ENCODE data around the gene GTPBP2. TPM values are rescaled to one million over a fixed set of nuclear protein-coding genes. Genes with fewer than 3 reads are reported as not detected.
A peak's percentile ranks its signal among the peaks of the same experiment; 100 is the strongest.
"Not testable (repeated sequence)": the region's sequence is repeated elsewhere in the genome, so short reads cannot be mapped to it uniquely, and the experiment has no call there.

GTPBP2 gene
- total RNA-seq, 2 experiments from 2014 or later: 54.5 to 57.5 TPM

DNA sequence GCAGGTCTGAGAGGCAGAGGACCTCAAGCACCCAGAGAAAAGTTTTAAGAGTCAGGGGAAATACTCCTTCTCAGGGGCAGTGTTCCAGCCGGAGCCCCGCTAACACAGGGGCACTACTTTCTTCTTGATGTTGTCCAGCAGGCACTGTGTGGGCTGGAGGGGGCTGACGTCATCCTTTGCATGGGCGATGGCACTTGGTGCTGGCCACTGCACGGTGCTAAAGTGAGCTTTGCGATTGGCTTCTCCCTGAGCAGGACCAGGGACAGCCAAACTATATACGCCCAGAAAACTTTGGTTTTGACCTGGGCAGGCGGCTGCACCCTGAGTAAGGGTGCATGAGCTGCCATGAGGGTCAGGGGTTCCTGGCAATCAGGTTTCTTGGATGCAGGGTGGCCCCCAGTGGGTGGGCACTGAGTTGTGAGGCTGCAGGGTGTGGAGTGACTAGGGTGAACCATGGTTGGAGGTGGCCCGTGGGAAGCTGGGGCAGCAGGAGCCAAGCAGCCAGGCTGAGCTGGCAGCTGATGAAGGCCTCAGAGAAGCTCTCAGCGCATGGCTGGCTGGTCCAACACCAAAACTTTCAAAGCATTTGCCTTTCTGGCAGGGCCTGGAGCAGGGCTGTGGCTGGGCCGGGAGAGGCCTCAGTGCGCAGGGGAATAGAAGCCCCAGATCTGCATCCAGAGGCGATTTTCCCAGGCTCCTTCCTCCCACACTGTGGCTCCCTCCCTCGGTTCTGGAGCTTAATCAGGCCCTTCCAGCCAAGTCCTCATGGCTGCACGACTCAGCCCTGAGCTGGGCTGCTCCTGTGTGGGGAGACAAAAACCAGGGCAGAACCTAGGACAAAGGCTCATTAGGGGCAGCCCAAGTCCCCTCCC is 40.2 kb upstream of the GTPBP2 start:
- CTCF ChIA-PET: interaction anchor here (0.8 to 3.2 kb wide), 10 partner anchors 9 to 105 kb away, joined by 3 to 14 read pairs (median 4); partner anchors contain the start of gene MRPS18A
- Mint-ChIP-seq H3K27me3 (ENCODE audit: low read depth) (no peaks in the 10 kb centered on the region), H3K4me1 (ENCODE audit: low read depth) (peaks cover 20% of the 10 kb centered on the region), H3K27ac (peak overlapping the region; percentile 71), H3K9me3 (no peaks in the 10 kb centered on the region), H3K36me3 (ENCODE audit: low read depth) (peaks cover 5% of the 10 kb centered on the region), H3K4me3 (no peak overlapping the region)
- intact Hi-C loops (cut with micrococcal nuclease): no loop called here
- DNase-seq: no peak

DNA sequence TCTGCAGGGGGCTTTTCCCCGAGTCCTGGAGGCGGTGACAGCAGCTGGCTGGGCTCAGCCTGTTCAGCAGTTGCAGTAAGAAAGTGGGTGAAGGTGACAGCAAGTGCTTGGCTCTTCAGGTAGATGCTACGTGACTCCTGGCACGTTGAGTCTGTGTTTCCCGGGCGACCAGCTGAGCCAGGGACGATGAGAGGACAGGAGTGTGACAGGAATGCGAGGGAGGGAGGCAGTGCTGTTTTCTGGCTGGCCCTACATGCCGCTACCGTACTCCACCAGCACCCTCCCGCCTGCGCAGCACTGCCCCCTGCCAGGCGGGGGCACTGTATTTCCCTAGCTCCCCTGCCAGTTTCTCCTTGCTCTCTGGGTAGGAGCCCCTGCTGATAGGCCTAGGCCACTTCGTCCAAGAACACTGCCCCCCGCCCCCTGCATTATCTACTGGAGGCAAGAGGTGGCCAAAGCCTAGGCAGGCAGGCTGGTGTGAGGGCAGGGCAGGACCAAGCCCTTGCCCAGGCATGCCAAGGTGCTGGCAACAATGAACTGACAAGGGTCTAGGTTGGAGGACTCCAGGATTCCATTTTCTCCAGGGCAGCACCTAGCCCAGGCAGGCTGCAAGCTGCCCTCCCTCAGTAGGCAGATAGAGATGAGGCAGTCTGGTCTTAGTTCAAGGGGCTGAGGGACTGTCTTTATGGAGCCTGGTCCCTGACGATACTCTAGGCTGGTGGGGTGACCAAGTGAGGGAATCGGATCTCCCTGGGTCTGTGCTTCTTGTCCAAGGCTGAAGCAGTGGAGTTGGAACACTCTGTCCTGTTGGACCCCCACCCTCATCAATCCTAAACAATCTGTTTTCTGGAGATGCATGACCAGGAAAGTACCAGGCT is 39.3 kb upstream of the GTPBP2 start:
- Mint-ChIP-seq H3K27me3 (ENCODE audit: low read depth) (no peaks in the 10 kb centered on the region), H3K4me3 (peak overlapping the region; percentile 5)

DNA sequence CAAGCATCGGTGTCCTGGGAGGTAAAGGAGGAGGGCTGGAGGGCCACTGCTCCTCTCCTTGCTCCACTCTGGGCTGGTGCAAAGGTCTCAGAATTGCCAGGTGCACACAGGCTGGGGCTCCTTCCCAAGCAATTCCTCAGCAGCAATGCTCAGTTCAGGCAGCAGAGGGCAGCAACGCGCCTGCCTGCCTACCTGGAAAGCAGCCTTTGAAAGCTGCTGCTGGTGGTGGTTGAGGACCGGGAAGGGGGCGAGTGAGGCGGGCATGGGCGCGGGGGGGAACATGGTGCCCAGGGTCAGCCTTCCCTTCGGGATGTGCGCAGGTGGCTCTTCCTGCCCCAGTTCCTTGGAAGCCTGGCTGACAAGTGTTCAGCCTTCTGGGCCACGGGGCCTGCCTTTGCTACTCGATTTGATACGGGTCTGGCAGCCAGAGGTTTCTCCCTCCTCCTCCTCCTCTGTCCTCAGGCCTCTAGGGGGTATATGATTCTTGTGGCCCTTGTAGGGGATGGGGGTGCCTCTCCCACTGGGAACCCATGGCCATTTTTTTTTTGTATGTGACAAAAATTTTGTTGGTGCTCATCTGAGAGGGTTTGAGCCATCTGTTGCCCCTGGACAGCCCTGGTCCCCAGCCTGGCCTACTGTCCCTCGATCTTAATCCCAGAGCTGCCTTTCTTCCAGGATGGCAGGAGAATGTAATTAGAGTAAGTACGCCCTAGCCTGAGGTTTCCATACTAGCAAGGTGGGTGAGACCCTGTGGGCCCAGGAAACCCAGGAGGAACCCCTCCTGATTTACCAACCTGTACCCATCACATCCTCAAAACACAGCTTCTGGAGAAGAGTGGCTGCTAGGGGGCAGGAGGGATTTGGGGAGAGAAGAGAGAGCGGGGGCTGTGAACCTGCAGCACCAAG is 38.4 kb upstream of the GTPBP2 start:
- CTCF ChIA-PET: interaction anchor here (0.6 to 3.2 kb wide), 25 partner anchors 11 to 1206 kb away, joined by 3 to 19 read pairs (median 4); partner anchors contain the start of genes GTPBP2, MAD2L1BP, MRPS18A and VEGFA
- intact Hi-C loops (cut with micrococcal nuclease): loop anchor here (1.0 kb wide), 9 partner anchors 20 to 412 kb away; partner anchors contain the start of gene MRPS18A
- H3K27me3 Mint-ChIP-seq (ENCODE audit: low read depth): no peaks in the 10 kb centered on the region
- H3K4me1 Mint-ChIP-seq (ENCODE audit: low read depth): peaks cover 22% of the 10 kb centered on the region
- H3K36me3 Mint-ChIP-seq (ENCODE audit: low read depth): peaks cover 4% of the 10 kb centered on the region
- peak overlapping the region; percentile 65 for H3K27ac Mint-ChIP-seq
- no peaks in the 10 kb centered on the region for H3K9me3 Mint-ChIP-seq
- peak; percentile 90 for DNase-seq
- H3K4me3 Mint-ChIP-seq: peak overlapping the region; percentile 5

More for the DNA sequence above, 39.3 kb upstream of the GTPBP2 start:
- DNase-seq: peak; percentile 64
- intact Hi-C loops (cut with micrococcal nuclease): loop anchor here (1.0 kb wide), 3 partner anchors 57 to 337 kb away; no protein-coding TSS in a partner anchor
- Mint-ChIP-seq H3K27ac (peak overlapping the region; percentile 65), H3K9me3 (no peaks in the 10 kb centered on the region), H3K4me1 (ENCODE audit: low read depth) (peaks cover 20% of the 10 kb centered on the region), H3K36me3 (ENCODE audit: low read depth) (peaks cover 4% of the 10 kb centered on the region)
- CTCF ChIA-PET: interaction anchor here (0.6 to 3.2 kb wide), 17 partner anchors 10 to 443 kb away, joined by 3 to 18 read pairs (median 4); partner anchors contain the start of genes GTPBP2, MAD2L1BP and MRPS18A

DNA sequence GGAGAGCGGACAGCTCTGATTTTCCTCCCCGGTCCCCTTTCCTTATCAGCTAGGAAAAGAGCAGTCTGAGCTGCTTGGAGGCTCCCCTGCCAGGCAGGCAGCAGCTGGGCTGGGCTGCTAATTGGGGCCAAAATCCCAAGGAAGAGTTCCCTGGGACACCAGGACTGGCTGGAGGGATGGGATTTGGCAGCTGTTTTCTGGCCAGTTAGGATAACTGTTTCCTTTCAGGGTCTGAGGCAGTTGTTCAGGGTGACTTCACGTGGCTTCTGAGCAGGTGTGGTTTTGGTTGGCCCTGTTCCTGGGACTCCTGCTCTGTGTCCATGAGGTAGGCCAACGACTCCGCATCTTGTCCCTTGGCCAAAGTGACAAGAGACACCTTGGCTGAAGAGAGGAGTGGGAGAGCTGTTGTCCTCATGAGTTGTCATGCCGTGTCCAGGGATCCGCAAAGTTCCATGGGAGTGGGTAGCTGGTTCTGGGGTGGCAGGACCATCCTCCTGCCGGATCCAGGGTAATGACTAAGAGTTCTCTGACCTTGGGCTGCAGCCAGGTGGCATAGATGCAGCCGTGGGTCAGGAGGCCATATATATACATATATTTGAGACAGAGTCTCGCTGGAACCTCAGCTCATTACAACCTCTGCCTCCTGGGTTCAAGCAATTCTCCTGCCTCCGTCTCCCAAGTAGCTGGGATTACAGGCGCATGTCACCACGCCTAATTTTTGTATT is 37.3 kb upstream of the GTPBP2 start:
- H3K4me1 Mint-ChIP-seq (ENCODE audit: low read depth): peaks cover 22% of the 10 kb centered on the region
- H3K9me3 Mint-ChIP-seq: no peaks in the 10 kb centered on the region
- no peak for DNase-seq
- no peaks in the 10 kb centered on the region for H3K27me3 Mint-ChIP-seq (ENCODE audit: low read depth)
- H3K27ac Mint-ChIP-seq: no peak overlapping the region
- H3K4me3 Mint-ChIP-seq: no peak overlapping the region
- CTCF ChIA-PET: interaction anchor here (0.5 to 3.0 kb wide), 13 partner anchors 12 to 1205 kb away, joined by 3 to 19 read pairs (median 4); partner anchors contain the start of genes GTPBP2 and VEGFA
- H3K36me3 Mint-ChIP-seq (ENCODE audit: low read depth): no peaks in the 10 kb centered on the region
- intact Hi-C loops (cut with micrococcal nuclease): no loop called here

DNA sequence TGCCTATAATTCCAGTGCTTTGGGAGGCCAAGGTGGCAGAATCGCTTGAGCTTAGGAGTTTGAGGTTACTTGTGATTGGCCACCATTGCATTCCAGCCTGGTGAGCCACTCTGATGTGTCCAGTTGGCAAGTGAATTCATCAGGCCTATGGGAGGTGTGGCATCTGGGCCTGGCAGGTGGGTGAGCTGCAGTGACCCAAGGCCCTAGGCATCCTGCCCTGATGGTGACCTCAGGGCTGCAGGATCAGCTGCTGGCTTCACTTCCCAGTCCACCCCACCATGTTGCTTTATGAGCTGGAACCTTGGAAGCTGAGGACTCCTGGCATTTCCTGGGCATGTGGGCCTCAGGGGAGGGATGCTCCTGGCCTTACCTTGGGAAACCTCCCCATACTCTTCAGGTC is 36.3 kb upstream of the GTPBP2 start:
- DNase-seq: no peak
- Mint-ChIP-seq H3K36me3 (ENCODE audit: low read depth) (no peaks in the 10 kb centered on the region), H3K27ac (no peak overlapping the region), H3K4me1 (ENCODE audit: low read depth) (peaks cover 22% of the 10 kb centered on the region), H3K9me3 (no peaks in the 10 kb centered on the region), H3K4me3 (no peak overlapping the region), H3K27me3 (ENCODE audit: low read depth) (no peaks in the 10 kb centered on the region)
- CTCF ChIA-PET: interaction anchor here (0.6 to 3.0 kb wide), 9 partner anchors 8 to 337 kb away, joined by 3 to 19 read pairs (median 4); partner anchors contain the start of gene VEGFA
- intact Hi-C loops (cut with micrococcal nuclease): no loop called here

DNA sequence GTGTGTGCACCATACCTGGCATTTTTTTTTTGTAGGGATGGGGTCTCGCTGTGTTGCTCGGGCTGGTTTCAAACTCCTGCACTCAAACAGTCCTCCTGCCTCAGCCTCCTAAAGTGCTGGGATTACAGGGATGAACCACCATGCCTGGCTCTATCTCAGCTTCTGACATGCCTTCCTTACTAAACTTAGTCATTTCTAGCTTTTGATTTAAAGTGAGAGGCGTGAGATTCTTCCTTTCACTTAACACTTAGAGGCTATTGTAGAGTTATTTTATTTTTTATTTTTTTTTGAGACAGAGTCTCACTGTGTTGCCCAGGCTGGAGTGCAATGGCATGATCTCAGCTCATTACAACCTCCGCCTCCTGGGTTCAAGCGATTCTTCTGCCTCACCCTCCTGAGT is 33.9 kb upstream of the GTPBP2 start:
- H3K4me3 Mint-ChIP-seq; H3K27ac Mint-ChIP-seq; DNase-seq; H3K36me3 Mint-ChIP-seq (ENCODE audit: low read depth); H3K27me3 Mint-ChIP-seq (ENCODE audit: low read depth); intact Hi-C loops (cut with micrococcal nuclease); H3K9me3 Mint-ChIP-seq: not testable (repeated sequence)
- H3K4me1 Mint-ChIP-seq (ENCODE audit: low read depth): peaks cover 12% of the 10 kb centered on the region
- CTCF ChIA-PET: interaction anchor here (0.6 to 1.2 kb wide), 3 partner anchors 13 to 111 kb away, joined by 3 to 5 read pairs (median 3); no protein-coding TSS in a partner anchor

DNA sequence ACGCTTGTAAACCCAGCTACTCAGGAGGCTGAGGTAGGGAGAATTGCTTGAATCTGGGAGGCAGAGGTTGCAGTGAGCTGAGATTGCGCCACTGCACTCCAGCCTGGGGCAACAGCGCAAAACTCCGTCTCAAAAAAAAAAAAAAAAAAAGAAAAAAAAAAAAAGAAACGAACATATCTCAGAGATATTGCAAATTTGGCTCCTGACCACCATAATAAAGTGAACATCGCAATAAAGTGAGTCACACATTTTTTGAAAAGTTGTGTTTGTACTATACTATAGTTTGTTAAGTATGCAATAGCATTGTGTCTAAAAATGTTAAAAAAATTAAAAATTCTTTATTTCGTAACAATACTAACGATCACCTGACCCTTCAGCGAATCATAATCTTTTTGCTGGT is 29.1 kb upstream of the GTPBP2 start:
- H3K36me3 Mint-ChIP-seq (ENCODE audit: low read depth): no peaks in the 10 kb centered on the region
- CTCF ChIA-PET: no interaction called here
- H3K9me3 Mint-ChIP-seq: no peaks in the 10 kb centered on the region
- H3K27me3 Mint-ChIP-seq (ENCODE audit: low read depth): no peaks in the 10 kb centered on the region
- intact Hi-C loops (cut with micrococcal nuclease): no loop called here
- H3K4me1 Mint-ChIP-seq (ENCODE audit: low read depth): peaks cover 1% of the 10 kb centered on the region
- no peak overlapping the region for H3K4me3 Mint-ChIP-seq
- no peak for DNase-seq
- H3K27ac Mint-ChIP-seq: no peak overlapping the region

DNA sequence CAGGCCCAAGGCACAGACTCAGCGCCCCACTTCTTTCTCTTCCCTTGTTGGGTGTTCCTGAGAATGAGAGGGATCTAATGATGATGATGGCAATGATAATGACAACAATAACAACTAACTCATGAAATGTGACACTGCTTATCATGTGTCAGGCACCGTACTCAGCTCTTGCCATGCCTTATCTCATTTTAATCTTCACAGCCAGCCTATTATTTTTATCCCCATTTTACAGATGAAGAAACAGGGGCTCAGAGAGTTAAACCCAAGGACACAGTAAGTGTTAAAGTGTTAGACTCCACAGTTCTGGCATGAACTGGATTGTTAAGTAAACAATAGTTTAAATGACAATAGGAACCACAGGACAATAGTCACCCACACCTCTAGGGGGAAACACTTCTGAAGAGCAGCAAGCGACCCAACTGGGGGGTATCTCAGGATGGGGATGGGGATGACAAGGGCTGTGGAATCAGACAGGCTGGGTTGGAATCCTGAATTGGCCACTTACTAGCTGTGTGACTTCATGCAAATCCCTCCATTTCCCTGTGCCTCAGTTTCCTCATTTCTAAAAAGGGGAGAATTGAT is 28.2 kb upstream of the GTPBP2 start:
- CTCF ChIA-PET: interaction anchor here (0.6 kb wide), 1 partner anchor 405 kb away, joined by 5 read pairs; no protein-coding TSS in a partner anchor
- Mint-ChIP-seq H3K36me3 (ENCODE audit: low read depth) (no peaks in the 10 kb centered on the region), H3K4me3 (no peak overlapping the region), H3K9me3 (no peaks in the 10 kb centered on the region), H3K27ac (no peak overlapping the region), H3K4me1 (ENCODE audit: low read depth) (no peaks in the 10 kb centered on the region), H3K27me3 (ENCODE audit: low read depth) (no peaks in the 10 kb centered on the region)
- no peak for DNase-seq
- intact Hi-C loops (cut with micrococcal nuclease): no loop called here

DNA sequence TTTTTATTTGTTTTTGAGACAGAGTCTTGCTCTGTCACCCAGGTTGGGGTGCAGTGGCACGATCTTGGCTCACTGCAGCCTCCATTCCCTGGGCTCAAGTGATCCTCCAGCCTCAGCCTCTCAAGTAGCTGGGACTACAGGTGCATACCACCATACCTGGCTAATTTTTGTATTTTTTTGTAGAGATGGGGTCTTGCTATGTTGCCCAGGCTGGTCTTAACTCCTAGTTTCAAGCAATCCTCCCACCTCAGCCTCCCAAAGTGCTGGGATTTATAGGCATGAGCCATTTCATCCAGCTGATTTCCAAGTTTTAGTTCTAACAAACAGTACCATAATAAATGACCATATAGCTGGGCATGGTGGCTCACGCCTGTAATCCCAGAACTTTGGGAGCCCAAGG is 23.8 kb upstream of the GTPBP2 start:
- H3K27ac Mint-ChIP-seq; H3K4me1 Mint-ChIP-seq (ENCODE audit: low read depth); H3K36me3 Mint-ChIP-seq (ENCODE audit: low read depth); H3K27me3 Mint-ChIP-seq (ENCODE audit: low read depth); H3K9me3 Mint-ChIP-seq; intact Hi-C loops (cut with micrococcal nuclease); DNase-seq; H3K4me3 Mint-ChIP-seq: not testable (repeated sequence)
- CTCF ChIA-PET: interaction anchor here (1.1 kb wide), 1 partner anchor 432 kb away, joined by 4 read pairs; no protein-coding TSS in a partner anchor

DNA sequence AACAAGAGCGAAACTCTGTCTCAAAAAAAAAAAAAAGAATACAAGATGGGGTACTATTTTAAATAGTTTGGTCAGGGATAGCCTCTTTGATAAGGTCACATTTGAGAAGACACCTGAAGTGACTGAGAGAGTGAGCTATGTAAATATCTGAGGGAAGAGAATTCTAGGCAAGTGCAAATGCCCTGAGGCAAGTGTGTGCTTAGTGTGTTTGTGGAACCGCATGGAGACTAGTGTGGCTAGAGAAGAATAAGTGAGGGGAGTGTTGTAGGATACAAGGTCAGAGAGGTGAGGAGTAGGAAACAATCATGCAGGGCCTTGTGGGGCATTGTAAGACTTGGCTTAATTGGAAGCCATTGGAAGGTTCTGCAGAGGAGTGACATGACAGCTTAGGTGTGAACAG is 19.2 kb upstream of the GTPBP2 start:
- no peaks in the 10 kb centered on the region for H3K27me3 Mint-ChIP-seq (ENCODE audit: low read depth)
- no peak overlapping the region for H3K27ac Mint-ChIP-seq
- no peak for DNase-seq
- no peak overlapping the region for H3K4me3 Mint-ChIP-seq
- intact Hi-C loops (cut with micrococcal nuclease): no loop called here
- no peaks in the 10 kb centered on the region for H3K9me3 Mint-ChIP-seq
- CTCF ChIA-PET: interaction anchor here (1.0 kb wide), 1 partner anchor 19 kb away, joined by 3 read pairs; no protein-coding TSS in a partner anchor
- no peaks in the 10 kb centered on the region for H3K36me3 Mint-ChIP-seq (ENCODE audit: low read depth)
- peaks cover 7% of the 10 kb centered on the region for H3K4me1 Mint-ChIP-seq (ENCODE audit: low read depth)
